Sciatic nerve (tissue), 2 donors: Measurements from ENCODE around the gene INAFM1. TPM values are rescaled to one million over a fixed set of nuclear protein-coding genes. Genes with fewer than 3 reads are reported as not detected.
A peak's percentile ranks its signal among the peaks of the same experiment; 100 is the strongest.
"Not testable (repeated sequence)": the region's sequence is repeated elsewhere in the genome, so short reads cannot be mapped to it uniquely, and the experiment has no call there.

Experiments
- ATAC-seq: fragments of 200-7000 bp; cut with Tn5 transposase; one replicate; pipeline ENCODE4 v1.9.1; 2020; ENCODE audit warnings: mild to moderate bottlenecking, moderate library complexity
- DNase-seq: peaks from one replicate; pipeline ENCODE4 v3.0.0-alpha.2; 2020; ENCODE audit warnings: low spot score
- intact Hi-C: fragments of 100-400 bp; cut with DNase I; formaldehyde crosslinking; loops from one replicate; pipeline ENCODE4 v1.14.2; 2022
- total RNA-seq: library from RNA; stranded (reverse); fragmentation: NEBNext Ultra II Directional; extraction: Animal tissue kit (Norgen Biotek cat#: 25700); gene quantifications from one replicate; pipeline ENCODE4 v1.2.1, GENCODE V29; 2021
- donor health status: DM: no; HTN: no; CAD: no.
- donor health status: DM: no; HTN: no; CAD: no.

The INAFM1 gene
- total RNA-seq, 1 donor from 2014 or later = 28.2 TPM

GRCh38 chr19:47240556-47240955 lies 34.1 kb upstream of the INAFM1 start:
- intact Hi-C loops = loop anchor here (5.0 kb wide), 1 partner anchor 33 kb away; no protein-coding TSS in a partner anchor
- no peak for DNase-seq
- no peak for ATAC-seq

GRCh38 chr19:47240996-47241918 lies 33.4 kb upstream of the INAFM1 start:
- peak; percentile 18 for ATAC-seq
- intact Hi-C loops = loop anchor here (5.0 kb wide), 1 partner anchor 34 kb away; no protein-coding TSS in a partner anchor
- peak; percentile 76 for DNase-seq

GRCh38 chr19:47241919-47242577 lies 32.6 kb upstream of the INAFM1 start:
- DNase-seq (no peak), ATAC-seq (no peak)
- intact Hi-C loops = loop anchor here (5.0 kb wide), 1 partner anchor 35 kb away; no protein-coding TSS in a partner anchor

GRCh38 chr19:47243364-47243775 lies 31.3 kb upstream of the INAFM1 start:
- DNase-seq (no peak), ATAC-seq (no peak)
- intact Hi-C loops = loop anchor here (5.0 kb wide), 1 partner anchor 36 kb away; no protein-coding TSS in a partner anchor

- peak; percentile 95 for ATAC-seq
- DNase-seq = peak; percentile 92
- intact Hi-C loops = loop anchor here (5.0 kb wide), 1 partner anchor 37 kb away; no protein-coding TSS in a partner anchor
Measured at GRCh38 chr19:47243776-47244547, 30.7 kb upstream of the INAFM1 start.

GRCh38 chr19:47247308-47247990 lies 27.2 kb upstream of the INAFM1 start:
- peak; percentile 88 for DNase-seq
- ATAC-seq = peak; percentile 34
- intact Hi-C loops = loop anchor here (5.0 kb wide), 1 partner anchor 90 kb away; no protein-coding TSS in a partner anchor

GRCh38 chr19:47253016-47253415 lies 21.7 kb upstream of the INAFM1 start:
- intact Hi-C loops, ATAC-seq, DNase-seq: not testable (repeated sequence)

GRCh38 chr19:47253467-47253881 lies 21.2 kb upstream of the INAFM1 start:
- intact Hi-C loops = no loop called here
- no peak for ATAC-seq
- no peak for DNase-seq

- intact Hi-C loops = no loop called here
- DNase-seq (no peak), ATAC-seq (no peak)
Measured at GRCh38 chr19:47253970-47254369, 20.7 kb upstream of the INAFM1 start.

- intact Hi-C loops = no loop called here
- peak; percentile 99 for DNase-seq
- ATAC-seq = peak; percentile 66
Measured at GRCh38 chr19:47255879-47256692, 18.6 kb upstream of the INAFM1 start, which contains the start of gene CCDC9. Gene CCDC9, plus strand, starts transcription at chr19:47256525. Its CDS starts 1,876 bp downstream, at chr19:47258401.

- peak; percentile 100 for DNase-seq
- intact Hi-C loops = no loop called here
- peak; percentile 92 for ATAC-seq
Measured at GRCh38 chr19:47256693-47257410, 17.8 kb upstream of the INAFM1 start.

- ATAC-seq (peak; percentile 0), DNase-seq (no peak)
- intact Hi-C loops = no loop called here
Measured at GRCh38 chr19:47257411-47258169, 17.1 kb upstream of the INAFM1 start.

GRCh38 chr19:47258434-47258833 lies 16.3 kb upstream of the INAFM1 start:
- ATAC-seq (no peak), DNase-seq (no peak)
- intact Hi-C loops = no loop called here

- DNase-seq (no peak), ATAC-seq (no peak)
- intact Hi-C loops = no loop called here
Measured at GRCh38 chr19:47258895-47259555, 15.7 kb upstream of the INAFM1 start.

- DNase-seq (no peak), ATAC-seq (no peak)
- intact Hi-C loops = no loop called here
Measured at GRCh38 chr19:47260476-47260875, 14.2 kb upstream of the INAFM1 start.
